ENCODE results near the gene PRAF2. TPM values are rescaled to one million over a fixed set of nuclear protein-coding genes. Genes with fewer than 3 reads are reported as not detected.
A peak's percentile ranks its signal among the peaks of the same experiment; 100 is the strongest.

PRAF2 gene
- total and polyA plus RNA-seq, 9 of the 15 experiments (the other 6 are each of a cell fraction or from before 2014, with no cell fraction given), result 0.24 to 5.7 (median 2.0) TPM

DNA sequence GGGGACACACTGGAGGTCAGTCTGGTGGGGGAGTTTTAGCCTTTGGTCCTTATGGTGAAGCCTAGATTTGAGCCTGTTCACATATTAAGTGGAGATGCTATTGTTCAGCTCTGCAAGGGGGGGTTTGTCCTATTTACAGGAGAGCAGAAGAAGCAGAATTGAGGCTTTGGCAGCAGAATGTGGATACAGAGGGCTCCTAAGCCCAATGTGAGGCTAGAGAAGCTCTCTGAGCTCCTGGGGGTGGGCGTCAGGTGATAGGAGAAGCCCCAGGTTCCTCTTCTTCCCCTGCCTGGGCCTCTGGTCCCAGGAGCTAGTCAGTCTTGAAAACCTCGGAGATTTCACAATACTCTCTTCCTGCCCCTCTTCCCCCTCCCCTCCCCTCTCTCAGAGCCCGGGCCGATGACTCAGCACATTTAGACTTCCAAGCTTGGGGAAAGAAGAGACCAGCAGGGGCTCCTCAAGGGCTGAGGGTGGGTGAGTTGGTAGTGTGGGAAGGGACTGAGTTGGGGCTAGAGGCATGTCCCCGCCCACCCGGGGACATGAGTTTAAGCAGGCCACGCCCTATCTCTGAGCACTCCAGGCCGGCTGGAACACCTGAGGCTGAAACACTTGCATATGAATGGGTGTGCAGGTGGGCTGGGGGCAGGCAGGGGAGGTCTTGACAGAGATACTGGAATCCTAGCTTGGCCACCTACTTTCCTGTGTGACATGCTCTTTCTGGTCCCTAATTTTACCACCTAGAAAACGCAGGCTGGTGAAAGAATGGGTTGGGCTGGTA, 34.0 kb downstream of the PRAF2 start (continued):
- no peak for TF ChIP-seq ZNF609 (CRISPR knock-in tag; IDR thresholded peaks at IDR 0.05; ENCODE audit: borderline replicate concordance)
- 0 out of 2 replicates have a peak, but pooled peaks have one; percentile 19 for TF ChIP-seq ZNF766 (CRISPR knock-in tag; conservative IDR thresholded peaks at IDR 0.05)
- no peak for TF ChIP-seq ZNF551 (CRISPR knock-in tag; IDR thresholded peaks at IDR 0.05)
- 0 out of 2 replicates have a peak, but pooled peaks have one; percentile 6 for TF ChIP-seq HCFC1 (IDR thresholded peaks at IDR 0.05; ENCODE audit: low read depth, low read length)
- peak; percentile 54 for TF ChIP-seq DACH1 (IDR thresholded peaks at IDR 0.05; ENCODE audit: partially characterized antibody)
- TF ChIP-seq TRIM24 (IDR thresholded peaks at IDR 0.05), result peak in 1 of 2 experiments; percentile 69; a peak in 2 of 4 replicates
- TF ChIP-seq CBFA2T3 (IDR thresholded peaks at IDR 0.05), result peak; percentile 40
- peak in 1 of 2 experiments; percentile 32; a peak in 1 of 4 replicates for TF ChIP-seq NONO (IDR thresholded peaks at IDR 0.05; ENCODE audit: low read depth in 2 of 2, low read length in 1 of 2)
- no peak for TF ChIP-seq ZBED1 (IDR thresholded peaks at IDR 0.05)
- TF ChIP-seq, protein P1, sequence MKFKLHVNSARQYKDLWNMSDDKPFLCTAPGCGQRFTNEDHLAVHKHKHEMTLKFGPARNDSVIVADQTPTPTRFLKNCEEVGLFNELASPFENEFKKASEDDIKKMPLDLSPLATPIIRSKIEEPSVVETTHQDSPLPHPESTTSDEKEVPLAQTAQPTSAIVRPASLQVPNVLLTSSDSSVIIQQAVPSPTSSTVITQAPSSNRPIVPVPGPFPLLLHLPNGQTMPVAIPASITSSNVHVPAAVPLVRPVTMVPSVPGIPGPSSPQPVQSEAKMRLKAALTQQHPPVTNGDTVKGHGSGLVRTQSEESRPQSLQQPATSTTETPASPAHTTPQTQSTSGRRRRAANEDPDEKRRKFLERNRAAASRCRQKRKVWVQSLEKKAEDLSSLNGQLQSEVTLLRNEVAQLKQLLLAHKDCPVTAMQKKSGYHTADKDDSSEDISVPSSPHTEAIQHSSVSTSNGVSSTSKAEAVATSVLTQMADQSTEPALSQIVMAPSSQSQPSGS (CRISPR knock-in tag; IDR thresholded peaks at IDR 0.05), result no peak
- TF ChIP-seq MCM5 (IDR thresholded peaks at IDR 0.05; ENCODE audit: low read depth), result no peak
- no peak for TF ChIP-seq DMBX1 (CRISPR knock-in tag; IDR thresholded peaks at IDR 0.05; ENCODE audit: borderline replicate concordance)
- no peak for TF ChIP-seq SRSF9 (IDR thresholded peaks at IDR 0.05; ENCODE audit: borderline replicate concordance, low read depth, low read length)
- TF ChIP-seq CREB1 (IDR thresholded peaks at IDR 0.05), result no peak
- no peak for TF ChIP-seq CREB1 (CRISPR knock-in tag; IDR thresholded peaks at IDR 0.05)
- TF ChIP-seq MAFG (tag; conservative IDR thresholded peaks at IDR 0.05), result peak; percentile 100
- TF ChIP-seq BRD4 (IDR thresholded peaks at IDR 0.05), result no peak
- TF ChIP-seq CREB3L1 (IDR thresholded peaks at IDR 0.05; ENCODE audit: borderline replicate concordance, low read depth), result no peak
- no peak for TF ChIP-seq SMAD2 (IDR thresholded peaks at IDR 0.05; ENCODE audit: low read depth, low read length)
- no peak for TF ChIP-seq ZNF184 (CRISPR knock-in tag; IDR thresholded peaks at IDR 0.05)
- no peak for TF ChIP-seq ZNF274 (IDR thresholded peaks at IDR 0.05; ENCODE audit: borderline replicate concordance, low read depth, low read length)
- no peak for TF ChIP-seq ZNF224 (CRISPR knock-in tag; IDR thresholded peaks at IDR 0.05)
- TF ChIP-seq RUNX1 (IDR thresholded peaks at IDR 0.05; ENCODE audit: low read depth), result no peak
